NCI-H2029 treated with DMSO at 0.1 percent for 48 hours (cell line): Measurements from ENCODE around the gene C17orf58.
"Not testable (repeated sequence)": the region's sequence is repeated elsewhere in the genome, so short reads cannot be mapped to it uniquely, and the experiment has no call there.

Experiments used
- DNase-seq: peaks from one replicate; lab custom pipeline; 2025; lab: John Stamatoyannopoulos, UW

Gene C17orf58

DNA sequence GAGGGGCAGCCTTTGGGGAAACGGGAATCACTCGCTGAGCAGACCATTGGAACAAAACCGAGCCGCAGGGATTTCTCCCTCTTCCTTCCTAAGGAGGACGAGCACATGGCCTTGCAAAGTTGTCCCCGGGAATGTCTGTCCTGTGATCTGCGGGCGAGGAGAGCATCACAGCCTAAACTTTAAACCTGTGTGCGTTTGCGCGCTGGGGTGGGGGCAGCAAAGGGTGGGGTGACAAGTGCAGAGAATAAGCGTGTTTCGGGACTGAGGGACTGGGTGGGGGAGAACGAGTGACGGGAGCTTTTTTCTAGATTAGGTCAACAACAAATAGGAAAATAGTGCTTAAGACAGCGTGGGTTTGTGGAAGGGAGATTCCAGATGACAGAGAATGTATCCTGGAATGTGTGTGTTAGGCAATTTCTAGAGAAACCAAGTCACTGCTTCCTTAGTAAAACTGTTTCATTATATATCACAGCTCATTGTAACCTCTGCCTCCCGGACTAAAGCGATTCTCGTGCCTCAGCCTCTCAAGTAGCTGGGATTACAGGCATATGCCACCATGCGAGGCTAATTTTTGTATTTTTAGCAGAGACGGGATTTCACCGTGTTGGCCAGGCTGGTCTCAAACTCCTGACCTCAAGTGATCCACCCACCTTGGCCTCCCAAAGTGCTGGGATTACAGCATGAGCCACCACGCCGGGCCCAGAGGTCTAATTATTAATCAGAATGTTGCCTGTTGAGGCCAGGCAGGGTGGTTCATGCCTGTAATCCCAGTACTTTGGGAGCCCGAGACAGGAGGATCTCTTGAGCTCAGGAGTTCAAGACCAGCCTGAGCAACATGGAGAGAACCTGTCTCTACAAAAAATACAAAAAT lies at the start of gene C17orf58:
TSS of gene C17orf58 (minus strand) at position 169 of the 871 bp plus-strand sequence. CDS start 271 bp downstream, outside the sequence.
- DNase-seq = not testable (repeated sequence)

DNA sequence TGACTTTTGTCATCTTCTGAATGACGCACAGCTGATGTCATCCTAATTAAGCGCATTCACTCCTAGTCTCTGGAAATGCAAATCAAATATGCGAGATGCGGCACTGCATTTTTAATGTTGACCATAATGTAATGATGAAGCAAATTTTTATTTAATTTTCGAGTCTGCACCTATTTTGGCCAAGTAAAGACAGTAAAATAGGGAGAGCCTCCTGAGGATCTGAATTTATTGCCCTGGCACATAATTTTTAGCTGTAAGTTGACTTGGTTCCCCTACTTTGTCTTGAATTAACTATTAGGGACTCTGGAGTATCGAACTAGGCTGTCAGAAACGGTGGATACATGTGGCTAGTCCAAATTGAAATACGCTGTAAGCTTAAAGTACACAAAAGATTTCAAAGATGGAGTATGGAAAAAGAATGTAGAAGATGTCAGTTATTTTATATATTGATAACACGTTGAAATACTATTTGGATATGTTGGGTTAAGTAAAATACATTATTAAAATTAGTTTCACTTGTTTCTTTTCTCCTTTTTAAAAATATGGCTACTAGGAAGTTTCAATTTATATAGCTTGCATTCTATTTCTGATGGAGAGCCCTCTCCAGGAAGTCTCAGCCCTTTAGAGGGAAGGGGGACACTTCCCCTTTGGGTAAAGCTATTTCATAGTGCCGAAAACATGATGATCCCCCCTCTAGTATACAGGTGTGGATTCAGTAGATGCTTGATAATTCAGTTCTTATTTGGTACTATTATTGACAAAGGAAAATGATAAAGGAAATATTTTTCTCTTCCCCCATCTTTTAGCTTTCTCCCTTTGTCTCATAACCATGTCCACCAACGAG lies 40.3 kb upstream of the C17orf58 start:
- DNase-seq = no peak

DNA sequence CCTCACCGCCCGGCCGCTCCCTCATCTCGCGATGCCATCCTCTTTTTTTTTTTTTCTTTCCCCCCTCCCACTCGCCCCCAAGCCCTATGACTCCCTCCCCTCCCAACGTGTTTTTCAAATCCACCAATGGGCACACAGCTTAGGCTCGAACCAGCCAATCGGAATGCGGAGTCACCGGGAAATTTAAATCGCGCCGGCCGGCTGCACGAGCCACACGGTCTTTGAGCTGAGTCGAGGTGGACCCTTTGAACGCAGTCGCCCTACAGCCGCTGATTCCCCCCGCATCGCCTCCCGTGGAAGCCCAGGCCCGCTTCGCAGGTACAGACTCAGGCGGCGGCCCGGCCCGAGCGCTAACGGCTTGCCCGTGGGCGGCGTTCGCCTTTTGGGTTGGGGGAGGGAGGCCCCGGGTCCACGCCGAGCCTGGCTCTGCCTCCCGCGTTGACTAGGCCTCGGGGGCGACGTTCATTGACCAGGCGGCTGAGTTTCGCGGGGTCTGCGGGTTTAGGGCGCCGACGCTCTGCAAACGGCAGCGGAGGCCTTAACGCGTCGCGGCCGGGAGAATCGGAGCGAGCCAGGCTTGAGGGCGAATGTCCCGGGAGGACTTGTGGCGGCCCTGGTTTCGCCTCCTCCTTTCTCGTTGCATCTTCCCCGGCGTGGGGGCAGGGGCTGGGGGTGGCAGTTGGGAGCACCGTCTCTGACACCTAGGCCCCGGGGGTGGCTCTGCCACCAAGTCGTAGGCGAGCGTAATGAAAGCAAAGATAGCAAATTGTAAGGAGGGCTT lies 39.4 kb upstream of the C17orf58 start, which contains the start of gene KPNA2:
TSS of gene KPNA2 (plus strand) at position 213 of the 781 bp plus-strand sequence. CDS start 1,398 bp downstream, outside the sequence.
- DNase-seq = peak; percentile 82

- peak; percentile 82 for DNase-seq
Measured at GRCh38 chr17:68035131-68035522, 38.9 kb upstream of the C17orf58 start.

DNA sequence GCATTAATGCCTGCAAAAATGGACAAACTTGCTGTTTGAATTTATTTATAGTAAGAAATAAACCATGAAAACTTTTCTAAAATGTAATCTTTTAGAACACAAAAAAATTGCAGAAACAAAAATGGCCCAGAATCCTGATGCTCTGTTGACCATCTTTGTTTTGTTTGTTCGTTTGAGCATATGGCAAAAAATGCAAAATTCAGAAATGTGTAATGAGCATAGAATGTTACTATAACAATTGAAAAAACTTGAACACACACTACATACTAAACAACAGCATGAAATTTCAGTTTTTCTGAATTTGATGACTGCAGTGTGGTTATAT lies 38.1 kb upstream of the C17orf58 start:
- DNase-seq = no peak

- no peak for DNase-seq
Measured at GRCh38 chr17:68033636-68034451, 37.6 kb upstream of the C17orf58 start.

DNA sequence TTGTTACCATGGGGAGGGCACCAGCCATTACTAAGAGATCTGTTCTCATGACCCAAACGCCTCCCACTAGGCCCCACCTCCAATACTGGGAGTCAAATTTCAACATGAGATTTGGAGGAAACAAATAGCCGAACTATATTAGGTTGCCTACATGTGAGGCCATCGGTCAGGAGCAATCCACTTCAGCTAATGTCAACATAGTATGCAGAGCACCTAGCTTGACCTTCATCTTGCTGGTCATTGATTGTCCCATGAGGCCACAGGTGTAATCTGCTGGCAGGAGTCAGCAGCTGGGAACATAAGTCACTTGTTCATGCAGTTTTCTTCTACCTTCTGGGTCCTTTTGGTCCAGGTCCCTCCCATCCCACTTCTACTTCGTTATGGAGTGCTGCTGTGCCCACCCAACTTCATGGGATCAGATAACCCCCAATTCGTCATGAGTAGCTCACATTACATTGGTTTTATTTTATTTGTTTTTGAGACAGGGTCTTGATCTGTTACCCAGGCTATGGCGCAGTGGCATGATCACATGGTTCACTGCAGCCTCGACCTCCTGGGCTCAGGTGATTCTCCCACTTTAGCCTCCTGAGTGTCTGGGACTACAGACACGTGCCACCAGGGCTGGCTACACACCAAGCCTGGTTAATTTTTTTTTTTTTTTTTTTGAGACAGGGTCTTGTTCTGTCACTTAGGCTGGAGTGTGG lies 33.4 kb upstream of the C17orf58 start:
- DNase-seq = no peak

DNA sequence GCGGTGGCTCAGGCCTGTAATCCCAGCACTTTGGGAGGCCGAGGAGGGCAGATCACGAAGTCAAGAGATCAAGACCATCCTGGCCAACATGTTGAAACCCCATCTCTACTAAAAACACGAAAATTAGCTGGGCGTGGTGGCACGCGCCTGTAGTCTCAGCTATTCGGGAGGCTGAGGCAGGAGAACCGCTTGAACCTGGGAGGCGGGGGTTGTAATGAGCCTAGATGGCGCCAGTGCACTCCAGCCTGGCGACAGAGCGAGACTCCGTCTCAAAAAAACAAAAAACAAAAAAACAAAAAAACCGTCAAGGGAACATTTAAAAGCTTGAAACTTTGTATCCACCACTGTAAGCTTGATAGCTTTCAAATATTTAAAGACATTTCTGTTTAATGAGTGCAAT lies 26.3 kb upstream of the C17orf58 start:
- DNase-seq = not testable (repeated sequence)

DNA sequence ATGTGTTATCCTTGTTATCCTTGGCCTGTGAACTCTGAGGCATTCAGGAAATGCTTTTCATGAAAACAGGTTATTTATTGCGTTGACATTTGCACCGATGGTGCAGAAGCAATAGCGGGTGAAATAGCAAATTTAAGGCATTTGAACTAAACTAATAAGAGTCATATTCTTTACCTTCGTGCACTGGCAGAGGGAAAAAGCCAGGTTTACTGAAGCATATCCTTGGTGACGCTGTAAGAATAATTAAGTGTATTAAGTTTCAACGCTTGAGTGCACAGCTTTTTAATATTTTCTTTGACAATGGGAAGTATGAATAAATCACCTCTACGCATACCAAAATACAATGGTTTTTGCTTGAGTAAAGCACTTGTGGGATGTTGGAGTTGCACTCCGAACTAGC lies 25.7 kb upstream of the C17orf58 start:
- DNase-seq = no peak

DNA sequence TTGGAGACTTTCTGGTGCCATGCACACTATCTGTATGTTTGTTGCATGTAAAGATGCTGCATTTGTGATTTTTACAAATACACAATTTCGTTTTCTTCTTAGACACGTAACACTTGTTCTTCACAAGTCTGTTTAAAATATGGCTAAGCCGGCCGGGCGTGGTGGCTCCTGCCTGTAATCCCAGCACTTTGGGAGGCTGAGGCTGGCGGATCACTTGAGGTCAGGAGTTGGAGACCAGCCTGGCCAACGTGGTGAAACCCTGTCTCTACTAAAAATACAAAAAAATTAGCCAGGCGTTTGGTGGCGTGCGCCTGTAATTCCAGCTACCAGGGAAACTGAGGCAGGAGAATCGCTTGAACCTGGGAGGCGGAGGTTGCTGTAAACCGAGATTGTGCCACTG lies 24.5 kb upstream of the C17orf58 start:
- DNase-seq = not testable (repeated sequence)

DNA sequence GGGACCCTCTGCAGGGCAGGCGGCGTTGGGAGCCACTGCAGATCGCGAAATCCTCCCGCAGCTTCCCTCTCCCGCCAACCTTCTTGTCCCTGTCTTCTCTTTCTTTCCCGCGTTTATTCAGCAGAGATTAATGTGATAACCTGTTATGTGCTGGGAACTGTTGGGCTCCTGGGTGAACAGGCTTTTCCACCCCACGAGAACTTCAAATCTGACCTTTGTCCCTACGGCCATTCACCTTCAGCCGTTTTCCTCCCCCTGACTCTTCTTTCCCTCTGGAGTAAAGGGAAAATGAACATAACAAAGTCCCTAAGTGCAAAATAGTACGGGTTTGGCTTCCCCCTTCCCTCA lies 24.1 kb upstream of the C17orf58 start:
- DNase-seq = no peak

DNA sequence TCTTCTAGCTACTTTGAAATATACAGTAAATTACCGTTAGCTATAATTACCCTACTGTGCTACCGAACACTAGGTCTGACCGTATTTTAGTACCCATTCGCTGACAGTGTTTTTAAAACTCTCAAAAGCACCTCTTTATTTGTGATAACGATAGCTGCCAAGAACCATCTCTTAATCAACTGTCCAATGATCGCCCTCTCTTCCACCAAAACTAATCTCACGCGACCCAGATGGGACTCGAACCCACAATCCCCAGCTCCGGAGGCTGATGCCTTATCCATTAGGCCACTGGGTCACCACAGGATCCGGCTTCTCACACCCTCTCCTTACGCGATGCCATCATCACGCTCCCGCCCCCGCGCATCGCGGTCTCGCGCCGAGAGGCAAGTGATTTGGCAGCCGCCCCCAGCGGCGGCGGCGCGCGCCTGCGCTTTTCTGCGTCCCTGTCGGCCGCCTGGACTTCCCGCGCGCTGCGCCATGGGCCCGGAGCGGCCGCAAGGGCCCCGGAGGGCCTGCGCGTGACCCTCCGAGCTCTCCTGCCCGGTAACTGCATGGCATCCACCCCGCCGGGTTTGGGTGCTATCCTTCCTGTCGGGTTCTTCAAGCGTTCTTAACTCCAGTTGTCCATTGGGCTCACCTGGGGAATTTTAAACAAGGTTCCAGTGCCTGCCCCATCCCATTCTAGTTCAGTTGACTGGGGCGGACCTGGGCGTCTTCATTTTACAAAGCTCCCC lies 23.6 kb upstream of the C17orf58 start:
- peak; percentile 59 for DNase-seq

DNA sequence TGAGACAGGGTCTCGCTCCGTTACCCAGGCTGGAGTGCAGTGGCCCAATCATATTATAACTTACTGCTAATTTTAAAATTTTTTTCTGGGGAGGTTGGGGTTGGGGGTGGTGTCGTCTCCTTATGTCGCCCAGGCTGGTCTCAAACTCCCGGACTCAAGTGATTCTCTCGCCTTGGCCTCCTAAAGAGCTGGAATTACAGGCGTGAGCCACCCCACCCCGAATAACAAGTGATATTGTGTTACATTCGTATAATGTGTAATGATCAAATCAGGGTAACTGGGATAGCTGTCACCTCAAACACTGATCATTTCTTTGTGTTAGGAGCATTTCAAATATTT lies 23.0 kb upstream of the C17orf58 start:
- DNase-seq = no peak

- DNase-seq = not testable (repeated sequence)
Measured at GRCh38 chr17:68018493-68018892, 22.2 kb upstream of the C17orf58 start.

DNA sequence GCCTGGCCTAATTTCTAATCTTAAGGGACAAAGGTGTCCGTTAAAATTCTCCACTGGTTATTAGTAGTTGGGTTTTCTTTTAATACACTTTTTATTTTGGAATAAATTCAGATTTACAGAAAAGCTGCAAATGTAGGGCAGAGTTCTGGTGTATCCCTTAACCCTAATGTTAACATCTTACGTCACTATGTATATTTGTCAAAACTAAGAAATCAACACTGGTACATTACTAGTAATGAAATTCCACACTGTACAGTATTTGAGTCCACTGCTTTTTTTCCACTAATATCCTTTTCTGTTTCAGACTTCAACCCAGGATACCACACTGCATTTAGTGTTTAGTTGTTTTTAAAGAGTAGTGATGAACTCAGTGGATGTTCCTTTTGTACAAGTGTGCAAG lies 20.6 kb upstream of the C17orf58 start:
- no peak for DNase-seq

DNA sequence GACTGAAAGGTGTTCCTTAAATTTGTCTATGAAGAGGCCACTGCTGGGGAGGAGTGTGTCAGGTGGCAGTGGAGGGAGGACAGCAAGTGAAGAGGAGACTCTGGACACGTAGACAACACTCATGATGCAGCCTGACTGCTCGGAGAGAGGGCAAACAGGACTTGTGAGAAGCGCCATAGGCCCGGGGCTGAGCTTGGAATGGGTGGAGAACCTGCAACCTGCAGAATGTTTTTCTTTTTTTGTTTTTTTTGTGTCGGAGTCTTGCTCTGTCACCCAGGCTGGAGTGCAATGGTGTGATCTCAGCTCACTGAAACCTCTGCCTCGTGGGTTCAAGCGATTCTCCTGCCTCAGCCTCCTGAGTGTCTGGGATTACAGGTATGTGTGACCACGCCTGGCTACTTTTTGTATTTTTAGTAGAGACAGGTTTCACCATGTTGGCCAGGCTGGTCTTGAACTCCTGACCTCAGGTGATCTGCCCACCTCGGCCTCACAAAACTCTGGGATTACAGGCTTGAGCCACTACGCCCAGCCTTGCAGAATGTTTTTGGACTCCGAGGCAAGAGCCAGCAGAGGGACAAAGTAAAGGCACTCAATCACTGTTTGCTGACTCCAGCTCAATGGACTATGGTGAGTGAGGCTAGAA lies 18.9 kb upstream of the C17orf58 start:
- no peak for DNase-seq

DNA sequence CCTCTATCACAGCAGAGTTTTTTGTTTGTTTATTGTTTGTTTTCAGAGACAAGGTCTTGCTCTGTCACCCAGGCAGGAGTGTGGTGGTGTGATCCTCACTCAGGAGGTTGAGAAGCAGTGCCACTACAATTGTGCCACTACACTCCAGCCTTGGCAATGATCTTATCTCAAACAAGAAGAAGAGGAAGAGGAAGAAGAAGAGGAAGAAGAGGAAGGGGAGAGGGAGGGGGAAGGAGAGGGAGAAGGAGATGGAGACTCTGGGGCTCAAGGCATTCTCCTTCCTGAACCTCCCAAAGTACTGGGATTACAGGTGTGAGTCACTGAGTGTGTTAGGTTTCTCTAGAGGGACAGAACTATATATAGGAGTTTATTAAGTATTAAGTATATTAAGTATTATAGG lies 17.1 kb upstream of the C17orf58 start:
- no peak for DNase-seq

- no peak for DNase-seq
Measured at GRCh38 chr17:68011199-68011665, 15.0 kb upstream of the C17orf58 start.

GRCh38 chr17:68006797-68007196 lies 10.5 kb upstream of the C17orf58 start:
- no peak for DNase-seq

GRCh38 chr17:68004201-68004600 lies 7.9 kb upstream of the C17orf58 start:
- DNase-seq = no peak
